HG03354 (cell line): Measurements from ENCODE around the gene RBMS3.
"Not testable (repeated sequence)": the region's sequence is repeated elsewhere in the genome, so short reads cannot be mapped to it uniquely, and the experiment has no call there.

Experiments used
- ATAC-seq: cut with Tn5 transposase; IDR thresholded peaks from one replicate; pipeline ENCODE4 v1.9.1; 2021; ENCODE audit warnings: mild to moderate bottlenecking; ENCODE audit not compliant: unreplicated experiment, poor library complexity, severe bottlenecking

Gene RBMS3

GRCh38 chr3:30007668-30008067, 726.8 kb downstream of the RBMS3 start:
- no peak for ATAC-seq

- ATAC-seq: no peak
Observed at GRCh38 chr3:30011237-30011803, 730.4 kb downstream of the RBMS3 start.

- peak; percentile 63 for ATAC-seq
Observed at GRCh38 chr3:30012941-30013543, 732.2 kb downstream of the RBMS3 start.

GRCh38 chr3:30017901-30018300, 737.0 kb downstream of the RBMS3 start:
- no peak for ATAC-seq

GRCh38 chr3:30020380-30020779, 739.5 kb downstream of the RBMS3 start:
- no peak for ATAC-seq

- no peak for ATAC-seq
Observed at GRCh38 chr3:30024466-30024865, 743.6 kb downstream of the RBMS3 start.

- ATAC-seq: no peak
Observed at GRCh38 chr3:30026851-30027250, 746.0 kb downstream of the RBMS3 start.

- no peak for ATAC-seq
Observed at GRCh38 chr3:30034246-30034991, 753.5 kb downstream of the RBMS3 start.

GRCh38 chr3:30035935-30036567, 755.2 kb downstream of the RBMS3 start:
- no peak for ATAC-seq

- no peak for ATAC-seq
Observed at GRCh38 chr3:30040126-30040525, 759.3 kb downstream of the RBMS3 start.

- ATAC-seq: not testable (repeated sequence)
Observed at GRCh38 chr3:30041481-30041880, 760.6 kb downstream of the RBMS3 start.

- ATAC-seq: peak; percentile 78
Observed at GRCh38 chr3:30042274-30042859, 761.5 kb downstream of the RBMS3 start.

- ATAC-seq: no peak
Observed at GRCh38 chr3:30042916-30043555, 762.2 kb downstream of the RBMS3 start.

- ATAC-seq: no peak
Observed at GRCh38 chr3:30044515-30044914, 763.6 kb downstream of the RBMS3 start.

- no peak for ATAC-seq
Observed at GRCh38 chr3:30048431-30048830, 767.6 kb downstream of the RBMS3 start.

GRCh38 chr3:30050116-30050515, 769.2 kb downstream of the RBMS3 start:
- ATAC-seq: not testable (repeated sequence)

- ATAC-seq: no peak
Observed at GRCh38 chr3:30059240-30059639, 778.4 kb downstream of the RBMS3 start.
